Panc1 (cell line): ENCODE data around the gene APOL2.
"Not testable (repeated sequence)": the region's sequence is repeated elsewhere in the genome, so short reads cannot be mapped to it uniquely, and the experiment has no call there.

Experiments
- CTCF ChIP-seq: fragments of 450-650 bp; IDR thresholded peaks from 2 replicates; pipeline ENCODE4 v1.5.1; 2017; ENCODE audit warnings: mild to moderate bottlenecking
- POLR2AphosphoS5 ChIP-seq: IDR thresholded peaks from 2 replicates; pipeline ENCODE4 v1.6.1; 2012; ENCODE audit warnings: mild to moderate bottlenecking, low read depth, low read length, moderate library complexity
- REST ChIP-seq, 2 experiments: IDR thresholded peaks; 2 replicates each; pipeline ENCODE4 v1.6.1; 2011 to 2012; ENCODE audit warnings: low read depth in 2 of 2, control low read depth in 1 of 2, low read length in 1 of 2, mild to moderate bottlenecking in 1 of 2, moderate library complexity in 1 of 2; ENCODE audit not compliant: insufficient read depth in 1 of 2
- SIN3A ChIP-seq: IDR thresholded peaks from 2 replicates; pipeline ENCODE4 v1.6.1; 2012; ENCODE audit warnings: low read depth, mild to moderate bottlenecking, low read length, moderate library complexity, borderline replicate concordance; ENCODE audit not compliant: insufficient read depth

GRCh38 chr22:36203441-36203840 is 35.9 kb downstream of the APOL2 start:
- not testable (repeated sequence) for TF ChIP-seq POLR2AphosphoS5; CTCF; REST (IDR thresholded peaks at IDR 0.05; ENCODE audit: insufficient read depth in 1 of 2, low read depth in 2 of 2, low read length in 1 of 2); SIN3A
